Measurements from ENCODE around the gene PITX1. TPM values are rescaled to one million over a fixed set of nuclear protein-coding genes. Genes with fewer than 3 reads are reported as not detected.

The PITX1 gene
- total and polyA plus RNA-seq, 2 of the 13 experiments (the other 11 are each of a cell fraction or from before 2014, with no cell fraction given) = 11.7 to 20.2 TPM

GRCh38 chr5:135025730-135026644, 8.0 kb downstream of the PITX1 start:
- Histone ChIP-seq H3K9me3 (ENCODE audit: low read length) (no peaks in the 10 kb centered on the region), H3K79me2 (ENCODE audit: insufficient read depth, low read length) (peaks cover 1% of the 10 kb centered on the region), H2AFZ (ENCODE audit: low read length) (no peak overlapping the region), H3K9ac (ENCODE audit: insufficient read depth, low read depth, low read length) (no peak overlapping the region), H3K4me3 (replicated peaks in 1 of 3; ENCODE audit: insufficient read depth in 1 of 3, low read depth in 2 of 3, low read length in 3 of 3) (no peak overlapping the region), H3K4me1 (ENCODE audit: insufficient read depth, low read length) (peaks cover 18% of the 10 kb centered on the region), H3K27me3 (ENCODE audit: control insufficient read depth in 1 of 2, insufficient read depth in 2 of 2, low read length in 2 of 2) (no peaks in the 10 kb centered on the region), H4K20me1 (ENCODE audit: insufficient read depth, low read length) (no peaks in the 10 kb centered on the region), H3K4me2 (ENCODE audit: low read depth, low read length) (0 out of 2 replicates have a peak overlapping the region, but pooled peaks have one; percentile 1), H3K27ac (ENCODE audit: extremely low read length, insufficient read depth, low read length) (peak overlapping the region; percentile 12), H3K36me3 (replicated peaks in 1 of 2; ENCODE audit: control insufficient read depth in 1 of 2, insufficient read depth in 2 of 2, low read length in 2 of 2) (peaks cover 3 to 13% of the 10 kb centered on the region in 2 experiments; a peak in 3 of 5 replicates)
- BruUV-seq (replicated peaks) = no TSS peak
- intact Hi-C loops (cut with micrococcal nuclease; ENCODE audit: unreplicated experiment) = loop anchor here (10.0 kb wide), 1 partner anchor 309 kb away; no protein-coding TSS in a partner anchor
- 81% methylated on average over 13 of the region's 15 CpGs for WGBS (ENCODE audit: low lambda C conversion rate)
- ChIA-PET POLR2A (interaction anchor here (1.4 kb wide), 1 partner anchor 9 kb away, joined by 5 read pairs; no protein-coding TSS in a partner anchor), CTCF (ENCODE audit: low intra/inter-chr PET ratio, low total read pairs) (no interaction called here)
- DNase-seq (ENCODE audit: low spot score) (no peak), ATAC-seq (peak; percentile 51), FAIRE-seq (no peak)
- in situ Hi-C loops (cut with HindIII; ENCODE audit: extremely low pct_ligation_motif_present, low pct_unique_long_range_greater_than_20kb) = no loop called here
- TF ChIP-seq RELA (CRISPR knock-in tag; IDR thresholded peaks at IDR 0.05) (no peak), ZNF101 (CRISPR knock-in tag; IDR thresholded peaks at IDR 0.05; ENCODE audit: borderline replicate concordance, low read depth) (no peak), ZBTB21 (CRISPR knock-in tag; IDR thresholded peaks at IDR 0.05) (no peak), ZNF629 (CRISPR knock-in tag; conservative IDR thresholded peaks at IDR 0.05) (no peak), SOX5 (CRISPR knock-in tag; IDR thresholded peaks at IDR 0.05; ENCODE audit: borderline replicate concordance) (no peak), ZNF484 (CRISPR knock-in tag; IDR thresholded peaks at IDR 0.05; ENCODE audit: borderline replicate concordance, low read depth) (no peak), NKX3-1 (CRISPR knock-in tag; IDR thresholded peaks at IDR 0.05) (no peak), ZNF761 (CRISPR knock-in tag; conservative IDR thresholded peaks at IDR 0.05) (no peak)
- TF ChIP-seq, protein P1, sequence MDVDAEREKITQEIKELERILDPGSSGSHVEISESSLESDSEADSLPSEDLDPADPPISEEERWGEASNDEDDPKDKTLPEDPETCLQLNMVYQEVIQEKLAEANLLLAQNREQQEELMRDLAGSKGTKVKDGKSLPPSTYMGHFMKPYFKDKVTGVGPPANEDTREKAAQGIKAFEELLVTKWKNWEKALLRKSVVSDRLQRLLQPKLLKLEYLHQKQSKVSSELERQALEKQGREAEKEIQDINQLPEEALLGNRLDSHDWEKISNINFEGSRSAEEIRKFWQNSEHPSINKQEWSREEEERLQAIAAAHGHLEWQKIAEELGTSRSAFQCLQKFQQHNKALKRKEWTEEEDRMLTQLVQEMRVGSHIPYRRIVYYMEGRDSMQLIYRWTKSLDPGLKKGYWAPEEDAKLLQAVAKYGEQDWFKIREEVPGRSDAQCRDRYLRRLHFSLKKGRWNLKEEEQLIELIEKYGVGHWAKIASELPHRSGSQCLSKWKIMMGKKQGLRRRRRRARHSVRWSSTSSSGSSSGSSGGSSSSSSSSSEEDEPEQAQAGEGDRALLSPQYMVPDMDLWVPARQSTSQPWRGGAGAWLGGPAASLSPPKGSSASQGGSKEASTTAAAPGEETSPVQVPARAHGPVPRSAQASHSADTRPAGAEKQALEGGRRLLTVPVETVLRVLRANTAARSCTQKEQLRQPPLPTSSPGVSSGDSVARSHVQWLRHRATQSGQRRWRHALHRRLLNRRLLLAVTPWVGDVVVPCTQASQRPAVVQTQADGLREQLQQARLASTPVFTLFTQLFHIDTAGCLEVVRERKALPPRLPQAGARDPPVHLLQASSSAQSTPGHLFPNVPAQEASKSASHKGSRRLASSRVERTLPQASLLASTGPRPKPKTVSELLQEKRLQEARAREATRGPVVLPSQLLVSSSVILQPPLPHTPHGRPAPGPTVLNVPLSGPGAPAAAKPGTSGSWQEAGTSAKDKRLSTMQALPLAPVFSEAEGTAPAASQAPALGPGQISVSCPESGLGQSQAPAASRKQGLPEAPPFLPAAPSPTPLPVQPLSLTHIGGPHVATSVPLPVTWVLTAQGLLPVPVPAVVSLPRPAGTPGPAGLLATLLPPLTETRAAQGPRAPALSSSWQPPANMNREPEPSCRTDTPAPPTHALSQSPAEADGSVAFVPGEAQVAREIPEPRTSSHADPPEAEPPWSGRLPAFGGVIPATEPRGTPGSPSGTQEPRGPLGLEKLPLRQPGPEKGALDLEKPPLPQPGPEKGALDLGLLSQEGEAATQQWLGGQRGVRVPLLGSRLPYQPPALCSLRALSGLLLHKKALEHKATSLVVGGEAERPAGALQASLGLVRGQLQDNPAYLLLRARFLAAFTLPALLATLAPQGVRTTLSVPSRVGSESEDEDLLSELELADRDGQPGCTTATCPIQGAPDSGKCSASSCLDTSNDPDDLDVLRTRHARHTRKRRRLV (CRISPR knock-in tag; IDR thresholded peaks at IDR 0.05) = no peak
- TF ChIP-seq, protein P2, sequence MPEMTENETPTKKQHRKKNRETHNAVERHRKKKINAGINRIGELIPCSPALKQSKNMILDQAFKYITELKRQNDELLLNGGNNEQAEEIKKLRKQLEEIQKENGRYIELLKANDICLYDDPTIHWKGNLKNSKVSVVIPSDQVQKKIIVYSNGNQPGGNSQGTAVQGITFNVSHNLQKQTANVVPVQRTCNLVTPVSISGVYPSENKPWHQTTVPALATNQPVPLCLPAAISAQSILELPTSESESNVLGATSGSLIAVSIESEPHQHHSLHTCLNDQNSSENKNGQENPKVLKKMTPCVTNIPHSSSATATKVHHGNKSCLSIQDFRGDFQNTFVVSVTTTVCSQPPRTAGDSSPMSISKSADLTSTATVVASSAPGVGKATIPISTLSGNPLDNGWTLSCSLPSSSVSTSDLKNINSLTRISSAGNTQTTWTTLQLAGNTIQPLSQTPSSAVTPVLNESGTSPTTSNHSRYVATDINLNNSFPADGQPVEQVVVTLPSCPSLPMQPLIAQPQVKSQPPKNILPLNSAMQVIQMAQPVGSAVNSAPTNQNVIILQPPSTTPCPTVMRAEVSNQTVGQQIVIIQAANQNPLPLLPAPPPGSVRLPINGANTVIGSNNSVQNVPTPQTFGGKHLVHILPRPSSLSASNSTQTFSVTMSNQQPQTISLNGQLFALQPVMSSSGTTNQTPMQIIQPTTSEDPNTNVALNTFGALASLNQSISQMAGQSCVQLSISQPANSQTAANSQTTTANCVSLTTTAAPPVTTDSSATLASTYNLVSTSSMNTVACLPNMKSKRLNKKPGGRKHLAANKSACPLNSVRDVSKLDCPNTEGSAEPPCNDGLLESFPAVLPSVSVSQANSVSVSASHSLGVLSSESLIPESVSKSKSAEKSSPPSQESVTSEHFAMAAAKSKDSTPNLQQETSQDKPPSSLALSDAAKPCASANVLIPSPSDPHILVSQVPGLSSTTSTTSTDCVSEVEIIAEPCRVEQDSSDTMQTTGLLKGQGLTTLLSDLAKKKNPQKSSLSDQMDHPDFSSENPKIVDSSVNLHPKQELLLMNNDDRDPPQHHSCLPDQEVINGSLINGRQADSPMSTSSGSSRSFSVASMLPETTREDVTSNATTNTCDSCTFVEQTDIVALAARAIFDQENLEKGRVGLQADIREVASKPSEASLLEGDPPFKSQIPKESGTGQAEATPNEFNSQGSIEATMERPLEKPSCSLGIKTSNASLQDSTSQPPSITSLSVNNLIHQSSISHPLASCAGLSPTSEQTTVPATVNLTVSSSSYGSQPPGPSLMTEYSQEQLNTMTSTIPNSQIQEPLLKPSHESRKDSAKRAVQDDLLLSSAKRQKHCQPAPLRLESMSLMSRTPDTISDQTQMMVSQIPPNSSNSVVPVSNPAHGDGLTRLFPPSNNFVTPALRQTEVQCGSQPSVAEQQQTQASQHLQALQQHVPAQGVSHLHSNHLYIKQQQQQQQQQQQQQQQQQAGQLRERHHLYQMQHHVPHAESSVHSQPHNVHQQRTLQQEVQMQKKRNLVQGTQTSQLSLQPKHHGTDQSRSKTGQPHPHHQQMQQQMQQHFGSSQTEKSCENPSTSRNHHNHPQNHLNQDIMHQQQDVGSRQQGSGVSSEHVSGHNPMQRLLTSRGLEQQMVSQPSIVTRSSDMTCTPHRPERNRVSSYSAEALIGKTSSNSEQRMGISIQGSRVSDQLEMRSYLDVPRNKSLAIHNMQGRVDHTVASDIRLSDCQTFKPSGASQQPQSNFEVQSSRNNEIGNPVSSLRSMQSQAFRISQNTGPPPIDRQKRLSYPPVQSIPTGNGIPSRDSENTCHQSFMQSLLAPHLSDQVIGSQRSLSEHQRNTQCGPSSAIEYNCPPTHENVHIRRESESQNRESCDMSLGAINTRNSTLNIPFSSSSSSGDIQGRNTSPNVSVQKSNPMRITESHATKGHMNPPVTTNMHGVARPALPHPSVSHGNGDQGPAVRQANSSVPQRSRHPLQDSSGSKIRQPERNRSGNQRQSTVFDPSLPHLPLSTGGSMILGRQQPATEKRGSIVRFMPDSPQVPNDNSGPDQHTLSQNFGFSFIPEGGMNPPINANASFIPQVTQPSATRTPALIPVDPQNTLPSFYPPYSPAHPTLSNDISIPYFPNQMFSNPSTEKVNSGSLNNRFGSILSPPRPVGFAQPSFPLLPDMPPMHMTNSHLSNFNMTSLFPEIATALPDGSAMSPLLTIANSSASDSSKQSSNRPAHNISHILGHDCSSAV (CRISPR knock-in tag; IDR thresholded peaks at IDR 0.05; ENCODE audit: borderline replicate concordance) = no peak
